Ramos (cell line): ENCODE results near the gene HPGD.

ENCODE experiments used
- in situ Hi-C: fragments of 300-500 bp; cut with MboI; formaldehyde crosslinking; loops from one replicate; pipeline ENCODE4 v1.14.3; 2022; ENCODE audit warnings: low sequenced_read_pairs; ENCODE audit not compliant: unreplicated experiment

Gene HPGD

DNA sequence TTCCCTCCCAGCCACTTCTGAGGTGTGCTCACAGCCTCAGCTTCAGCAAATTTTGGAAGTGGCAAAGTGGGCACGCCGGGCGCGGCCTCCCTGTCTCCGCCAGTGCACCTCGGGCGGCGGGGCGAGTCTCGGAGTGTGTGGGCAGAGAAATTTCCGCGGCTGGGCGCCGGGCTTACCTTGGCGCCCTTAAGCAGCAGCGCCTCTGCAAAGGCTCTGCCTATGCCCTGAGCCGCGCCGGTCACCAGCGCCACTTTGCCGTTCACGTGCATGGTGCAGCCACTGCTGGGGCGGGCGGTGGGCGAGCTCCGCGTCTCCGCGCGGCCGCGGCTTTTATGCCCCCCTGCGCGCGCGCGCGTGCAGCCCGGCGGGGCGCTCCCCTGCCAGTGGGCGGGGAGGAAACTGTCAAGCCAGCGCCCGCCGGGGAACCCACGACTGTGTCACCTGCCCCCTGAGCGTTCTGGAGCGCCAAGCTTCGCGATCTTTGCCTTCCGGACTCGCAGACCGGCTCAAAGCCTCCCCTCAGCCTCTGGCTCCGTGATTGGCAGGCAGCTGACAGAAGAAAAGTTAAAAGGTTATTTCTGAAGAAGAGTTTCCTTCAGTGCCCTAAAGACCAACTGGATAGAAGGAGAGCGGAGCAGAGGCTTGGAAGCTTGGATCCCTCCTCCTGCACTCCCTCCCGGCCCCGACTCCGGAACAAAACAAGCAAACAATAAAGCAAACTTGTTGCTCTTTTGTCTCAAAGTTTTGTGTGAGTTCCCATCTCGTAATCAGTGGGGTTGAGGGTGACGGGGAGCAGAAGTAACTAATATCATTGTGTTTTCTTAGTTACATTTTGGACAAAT is at the start of gene HPGD:
TSS of gene HPGD (minus strand) at position 306 of the 842 bp plus-strand sequence. CDS start at position 269, 37 bp downstream.
- in situ Hi-C loops, result no loop called here

- in situ Hi-C loops, result no loop called here
Measured at GRCh38 chr4:174564529-174564928, 42.2 kb upstream of the HPGD start.

DNA sequence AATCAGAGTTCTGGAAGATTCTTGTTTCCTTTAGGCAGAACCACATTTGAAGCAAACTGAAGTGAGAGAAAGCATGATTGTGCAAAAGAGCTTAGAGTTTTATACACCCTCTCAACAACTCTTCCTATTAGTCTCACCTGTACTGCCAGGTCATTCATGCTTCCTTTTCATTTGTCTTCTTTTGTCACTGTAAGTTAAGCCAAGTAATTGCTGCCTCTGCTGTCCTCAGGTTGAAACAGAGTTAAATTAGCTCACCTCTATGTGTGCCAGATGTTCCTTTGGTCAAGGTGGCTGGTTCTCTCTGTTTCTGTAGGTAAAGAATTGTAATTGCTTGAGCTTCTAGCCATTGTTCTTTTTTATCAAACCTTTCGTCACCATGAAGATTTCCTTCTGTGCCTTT is 41.1 kb upstream of the HPGD start:
- in situ Hi-C loops, result no loop called here

DNA sequence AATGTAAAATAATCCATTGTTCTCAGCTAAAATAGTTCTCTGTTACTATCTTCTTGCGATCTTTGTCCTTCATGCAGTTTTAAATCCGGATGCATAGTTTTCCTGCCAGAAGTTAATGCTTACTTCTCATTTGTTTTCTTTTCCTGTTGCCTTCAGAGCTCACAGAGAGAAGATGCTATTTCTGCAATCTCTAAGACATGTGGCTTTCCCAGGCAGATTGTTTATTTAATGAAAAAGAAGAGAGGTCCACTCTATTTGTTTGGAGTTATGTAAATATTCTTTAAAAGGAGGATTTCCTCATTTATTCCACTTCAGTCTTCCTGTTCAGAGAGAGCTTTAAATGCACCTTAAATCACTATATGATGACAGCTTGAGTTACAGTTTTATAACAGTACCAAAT is 39.3 kb upstream of the HPGD start:
- in situ Hi-C loops, result no loop called here

DNA sequence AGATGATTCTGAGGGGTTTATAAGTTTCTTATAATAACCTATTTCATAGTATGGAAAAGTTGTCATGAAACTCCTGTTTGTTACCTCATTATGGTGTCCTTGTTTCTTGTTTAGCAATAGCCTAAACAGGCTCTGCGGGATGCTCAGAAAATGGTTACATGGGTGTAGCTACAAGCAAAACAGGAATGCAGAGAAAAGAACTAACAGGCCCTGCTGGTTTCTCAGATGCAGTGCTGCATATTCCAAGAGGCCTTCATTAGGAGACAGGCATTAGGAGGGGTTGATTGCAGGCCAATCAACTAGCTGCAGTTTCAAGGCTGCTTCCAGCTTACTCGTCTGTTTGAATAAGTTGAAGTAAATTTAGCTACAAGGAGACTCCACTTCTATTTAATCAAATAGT is 37.6 kb upstream of the HPGD start:
- in situ Hi-C loops, result no loop called here

- in situ Hi-C loops, result no loop called here
Measured at GRCh38 chr4:174555789-174556630, 33.7 kb upstream of the HPGD start.

DNA sequence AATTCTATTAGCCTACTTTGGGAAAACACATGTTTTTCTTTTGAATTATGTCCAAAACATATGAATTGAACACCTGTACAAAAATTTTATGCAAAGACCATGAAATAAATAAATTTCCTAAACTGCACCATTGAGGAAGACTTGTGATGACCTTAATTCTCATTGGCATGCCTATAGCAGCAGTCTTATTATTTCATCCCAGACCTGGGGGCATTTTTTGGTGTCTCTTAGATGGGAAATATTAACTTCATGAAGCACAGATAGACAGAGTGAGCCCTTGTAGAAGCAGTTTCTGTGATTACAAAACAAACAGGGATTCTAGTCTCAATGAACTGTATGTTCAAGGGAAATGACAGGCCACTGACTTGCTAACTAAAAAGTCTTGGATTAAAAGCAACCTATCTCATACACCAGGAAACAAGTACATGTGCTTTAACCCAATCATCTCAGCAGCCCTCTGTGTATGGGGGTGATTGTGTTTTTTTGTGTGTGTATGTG is 32.0 kb upstream of the HPGD start:
- in situ Hi-C loops, result no loop called here

DNA sequence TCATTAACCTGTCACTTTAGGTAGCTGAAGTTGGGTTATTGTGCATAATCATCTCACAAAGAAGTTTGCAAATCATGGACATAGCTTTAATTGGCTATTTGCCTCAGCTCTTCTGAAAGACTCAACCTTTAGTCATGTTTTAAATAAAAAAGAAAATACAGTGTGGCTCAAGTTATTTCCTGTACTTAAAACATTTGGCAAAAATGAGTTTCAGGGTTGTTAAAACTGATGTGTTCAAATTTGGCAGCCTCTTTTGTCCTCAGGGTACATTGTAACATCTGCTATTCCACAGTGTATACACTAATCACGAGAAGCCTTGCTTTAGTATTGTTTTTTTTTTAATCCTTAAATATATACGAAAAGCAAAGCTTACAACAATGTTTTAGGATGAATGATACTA is 31.5 kb upstream of the HPGD start:
- in situ Hi-C loops, result no loop called here

GRCh38 chr4:174553031-174553430 is 30.7 kb upstream of the HPGD start:
- in situ Hi-C loops, result no loop called here

DNA sequence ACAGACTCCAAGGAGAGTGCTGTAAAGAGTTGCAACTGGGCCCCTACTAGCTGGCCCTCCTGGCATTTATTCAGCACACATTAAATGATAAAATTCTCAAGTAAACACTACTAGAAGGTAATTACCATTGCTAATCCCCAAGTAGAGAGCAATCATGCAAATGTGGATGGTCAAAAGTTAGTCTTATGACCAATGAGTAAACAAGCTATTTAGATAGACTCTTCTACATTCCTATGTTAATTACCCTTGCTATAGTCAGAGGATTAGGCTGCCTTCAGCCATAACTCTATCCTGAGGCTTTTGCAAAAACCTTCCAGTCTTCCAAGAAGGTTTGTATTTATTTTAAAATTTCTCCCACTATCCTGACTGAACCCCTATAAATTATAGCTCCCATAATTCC is 28.3 kb upstream of the HPGD start:
- in situ Hi-C loops, result no loop called here

DNA sequence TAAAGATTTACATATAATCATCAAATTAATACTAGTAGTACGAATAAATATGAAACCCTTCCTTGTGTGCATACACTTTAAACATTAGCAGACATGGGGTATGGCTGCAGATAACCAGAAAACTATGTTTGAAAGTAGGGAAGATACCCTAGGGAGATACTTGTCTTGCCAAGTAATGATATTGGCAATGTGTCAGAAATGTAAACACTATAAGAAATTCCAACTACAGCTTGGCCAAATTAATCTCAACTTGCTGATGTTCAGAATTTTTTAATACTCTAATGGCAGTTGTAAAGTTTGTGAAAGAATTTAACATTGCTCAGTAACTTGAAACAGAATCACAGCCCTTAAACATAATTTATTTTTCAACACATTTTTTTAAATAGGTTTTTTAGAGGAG is 27.4 kb upstream of the HPGD start:
- in situ Hi-C loops, result no loop called here

DNA sequence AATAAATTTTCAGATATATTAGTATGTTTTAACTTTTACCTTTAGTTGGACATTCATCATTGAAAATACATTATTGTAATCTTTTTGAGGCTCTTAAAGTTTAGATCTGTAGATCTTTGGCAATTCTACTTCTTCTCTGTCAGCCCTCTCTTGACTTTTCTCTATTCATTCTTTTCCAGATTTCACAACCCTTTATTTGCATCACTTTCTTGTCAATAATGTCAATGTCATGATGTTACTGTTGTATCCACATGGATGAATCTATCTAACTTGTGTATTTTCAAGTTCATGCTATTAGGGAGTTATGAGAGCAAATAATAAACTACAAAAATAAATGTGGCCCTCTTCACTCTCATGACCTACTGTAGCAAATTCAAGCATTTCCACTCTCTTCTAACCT is 23.0 kb upstream of the HPGD start:
- in situ Hi-C loops, result no loop called here

- in situ Hi-C loops, result no loop called here
Measured at GRCh38 chr4:174544496-174544895, 22.2 kb upstream of the HPGD start.

GRCh38 chr4:174540175-174540574 is 17.9 kb upstream of the HPGD start:
- in situ Hi-C loops, result no loop called here

DNA sequence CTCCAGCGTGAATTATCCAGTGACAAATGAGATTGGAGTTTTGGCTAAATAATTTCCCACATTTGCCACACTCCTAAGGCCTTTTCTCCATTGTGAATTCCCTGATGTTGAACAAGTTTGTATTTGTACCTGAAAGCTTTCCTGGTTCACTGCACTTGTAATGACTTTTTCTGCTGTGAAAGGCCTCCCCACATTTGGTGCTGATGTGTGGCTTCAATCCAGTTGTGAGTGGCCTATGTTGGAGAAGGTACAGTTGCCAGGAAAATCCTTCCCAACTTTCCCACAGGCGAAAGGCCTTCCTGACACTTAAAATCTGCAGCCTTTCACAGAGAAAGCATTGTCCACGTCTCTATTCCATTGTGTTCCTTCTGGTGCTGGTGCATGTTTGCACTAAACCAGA is 17.3 kb upstream of the HPGD start:
- in situ Hi-C loops, result no loop called here

GRCh38 chr4:174538876-174539250 is 16.6 kb upstream of the HPGD start:
- in situ Hi-C loops, result no loop called here

DNA sequence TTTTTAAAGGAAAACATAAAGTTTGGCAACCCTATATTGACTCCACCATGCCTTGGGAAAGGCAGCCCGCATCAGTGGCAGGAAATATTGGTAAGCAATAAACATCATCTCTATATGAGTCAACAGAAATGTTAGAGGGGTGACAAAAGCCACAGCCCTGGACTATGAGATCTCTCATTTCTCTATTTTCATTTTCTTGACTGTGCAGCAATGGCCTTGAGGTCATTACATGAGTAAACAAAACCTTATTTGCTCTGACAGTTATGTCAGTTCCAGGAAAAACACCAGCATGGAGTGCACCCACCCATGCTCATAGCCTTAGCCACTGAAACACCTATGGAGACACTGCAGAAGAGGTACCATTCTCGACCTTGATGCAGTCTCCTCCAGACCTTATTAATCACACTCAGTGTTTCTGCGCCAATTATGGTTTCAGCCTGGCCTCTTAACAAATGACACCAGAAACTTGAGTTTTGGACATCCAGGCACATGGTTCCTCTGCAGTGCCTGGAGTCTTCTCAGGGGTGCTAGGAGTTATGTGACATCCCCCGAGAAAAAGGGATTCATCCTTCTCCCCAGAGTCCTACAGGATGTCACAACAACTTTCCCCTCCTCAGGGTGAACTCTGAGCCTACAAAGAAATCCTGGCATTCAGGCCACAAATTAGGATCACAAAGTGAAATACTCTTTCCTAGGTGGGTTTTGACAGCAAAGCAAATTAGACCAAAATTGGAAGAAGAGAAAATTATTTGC is 16.0 kb upstream of the HPGD start:
- in situ Hi-C loops, result no loop called here

- in situ Hi-C loops, result no loop called here
Measured at GRCh38 chr4:174537634-174538033, 15.3 kb upstream of the HPGD start.

GRCh38 chr4:174534461-174534860 is 12.2 kb upstream of the HPGD start:
- in situ Hi-C loops, result no loop called here

DNA sequence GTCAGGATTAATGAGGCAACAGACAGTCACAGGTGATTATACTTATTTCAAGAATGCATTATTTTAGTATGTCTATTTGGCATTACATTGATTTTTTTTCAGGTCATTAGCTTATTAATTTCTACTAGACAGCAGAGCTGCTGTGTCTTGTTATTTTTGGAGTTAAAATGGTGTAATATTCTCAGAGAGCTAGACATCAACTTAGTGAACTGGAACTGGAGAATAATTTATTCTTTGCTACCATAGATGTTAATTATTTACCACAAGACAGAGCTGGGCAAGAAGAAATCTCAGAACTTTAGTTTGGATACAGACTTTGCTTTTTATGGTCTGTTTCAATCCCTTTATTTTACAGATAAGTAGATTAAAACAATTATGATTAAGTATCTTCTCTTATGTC is 10.2 kb upstream of the HPGD start:
- in situ Hi-C loops, result no loop called here

GRCh38 chr4:174531486-174531885 is 9.2 kb upstream of the HPGD start:
- in situ Hi-C loops, result no loop called here
